GM23338 (cell line): ENCODE measurements around the gene TSHB. TPM values are rescaled to one million over a fixed set of nuclear protein-coding genes. Genes with fewer than 3 reads are reported as not detected.

ENCODE experiments used
- ATAC-seq: fragments of 200-7000 bp; cut with Tn5 transposase; 3 replicates; pipeline ENCODE4 v1.9.1; 2020
- DNase-seq: peaks from one replicate; pipeline ENCODE4 v3.0.0-alpha.2; 2015; ENCODE audit warnings: low spot score
- H2AFZ ChIP-seq: fragments of 200-600 bp; sonication (generic); 2 replicates; pipeline ENCODE4 v1.8.0; 2016; ENCODE audit warnings: antibody characterized with exemption, mild to moderate bottlenecking, moderate library complexity
- H3F3A ChIP-seq: fragments of 200-600 bp; sonication (generic); replicated peaks from 2 replicates; pipeline ENCODE4 v1.8.0; 2017; ENCODE audit warnings: antibody characterized with exemption, mixed run types, low read depth
- H3K27ac ChIP-seq: fragments of 200-600 bp; sonication (generic); 2 replicates; pipeline ENCODE4 v1.6.1; 2016; ENCODE audit warnings: low read depth
- H3K27me3 ChIP-seq: fragments of 200-600 bp; sonication (generic); 2 replicates; pipeline ENCODE4 v1.8.0; 2016; ENCODE audit warnings: mild to moderate bottlenecking, mixed run types, moderate library complexity; ENCODE audit not compliant: insufficient read depth
- H3K36me3 ChIP-seq: fragments of 200-600 bp; sonication (generic); 2 replicates; pipeline ENCODE4 v1.8.0; 2016; ENCODE audit warnings: mild to moderate bottlenecking; ENCODE audit not compliant: insufficient read depth
- H3K4me1 ChIP-seq: fragments of 200-600 bp; sonication (generic); 2 replicates; pipeline ENCODE4 v1.8.0; 2016; ENCODE audit warnings: mild to moderate bottlenecking, moderate library complexity; ENCODE audit not compliant: insufficient read depth
- H3K4me2 ChIP-seq: fragments of 200-600 bp; sonication (generic); 2 replicates; pipeline ENCODE4 v1.7.1; 2017; ENCODE audit warnings: mixed run types
- H3K4me3 ChIP-seq: fragments of 200-600 bp; sonication (generic); 2 replicates; pipeline ENCODE4 v1.6.1; 2016; ENCODE audit warnings: mixed run types
- H3K79me2 ChIP-seq: fragments of 200-600 bp; sonication (generic); replicated peaks from 2 replicates; pipeline ENCODE4 v1.8.0; 2017; ENCODE audit warnings: mild to moderate bottlenecking; ENCODE audit not compliant: insufficient read depth
- H3K9me2 ChIP-seq: fragments of 200-600 bp; sonication (generic); 2 replicates; pipeline ENCODE4 v1.8.0; 2017; ENCODE audit not compliant: insufficient read depth
- H4K20me1 ChIP-seq: fragments of 200-600 bp; sonication (generic); replicated peaks from 2 replicates; pipeline ENCODE4 v1.8.0; 2017; ENCODE audit warnings: mild to moderate bottlenecking; ENCODE audit not compliant: insufficient read depth
- H3K27ac Mint-ChIP-seq: 2 replicates; pipeline ENCODE4 v1.8.0; 2020; ENCODE audit warnings: inconsistent platforms, mild to moderate bottlenecking, moderate library complexity, mixed read lengths
- H3K27me3 Mint-ChIP-seq: 3 replicates; pipeline ENCODE4 v1.8.0; 2022; ENCODE audit warnings: low read depth, mild to moderate bottlenecking, moderate library complexity, mixed read lengths, inconsistent platforms; ENCODE audit not compliant: insufficient read depth, poor library complexity
- H3K36me3 Mint-ChIP-seq: 3 replicates; pipeline ENCODE4 v1.8.0; 2021; ENCODE audit warnings: low read depth, mild to moderate bottlenecking, inconsistent platforms, moderate library complexity, mixed read lengths
- H3K4me1 Mint-ChIP-seq: 3 replicates; pipeline ENCODE4 v1.8.0; 2020; ENCODE audit warnings: mild to moderate bottlenecking, inconsistent platforms, mixed read lengths
- H3K4me3 Mint-ChIP-seq: 3 replicates; pipeline ENCODE4 v1.8.0; 2021; ENCODE audit warnings: moderate library complexity, mild to moderate bottlenecking, inconsistent platforms, mixed read lengths
- H3K9me3 Mint-ChIP-seq: 3 replicates; pipeline ENCODE4 v1.8.0; 2020; ENCODE audit warnings: moderate library complexity, mild to moderate bottlenecking, inconsistent platforms, mixed read lengths
- CREB1 ChIP-seq: fragments of 250-450 bp; sonication (Bioruptor Pico); IDR thresholded peaks from 2 replicates; pipeline ENCODE4 v1.5.0; 2020; ENCODE audit warnings: low read depth, mild to moderate bottlenecking, moderate library complexity
- EZH2 ChIP-seq: fragments of 200-600 bp; sonication (generic); IDR thresholded peaks from one replicate; pipeline ENCODE4 v1.8.0; 2017; ENCODE audit warnings: antibody characterized with exemption, mild to moderate bottlenecking, low read depth; ENCODE audit not compliant: unreplicated experiment
- ZNF114 ChIP-seq: fragments of 250-450 bp; sonication (Bioruptor Pico); IDR thresholded peaks from 2 replicates; pipeline ENCODE4 v1.5.0; 2020; ENCODE audit warnings: mild to moderate bottlenecking, moderate library complexity
- polyA plus RNA-seq: library from polyadenylated mRNA; unstranded; fragments of >200 nt; fragmentation: Nextera tagmentation; extraction: Ambion mirVana; gene quantifications from 2 replicates; pipeline ENCODE4 v1.2.1, GENCODE V29; 2016
- total RNA-seq: library from RNA; depleted of rRNA; stranded (reverse); fragments of >200 nt; shearing (Covaris generic); gene quantifications from 2 replicates; pipeline ENCODE4 v1.2.3, GENCODE V29; 2014
- TF ChIP-seq, protein P1 (sequence below): fragments of 250-450 bp; sonication (Bioruptor Pico); IDR thresholded peaks from 2 replicates; pipeline ENCODE4 v1.5.0; 2020; ENCODE audit warnings: mild to moderate bottlenecking, moderate library complexity
- TF ChIP-seq, protein P2 (sequence below), 2 experiments: fragments of 200-600 bp in 1 of 2; sonication (generic) in 1 of 2; conservative IDR thresholded peaks; 2 replicates each; pipeline versions ENCODE4 v1.5.1 to v1.6.1; 2016 to 2017; ENCODE audit warnings: antibody characterized with exemption in 2 of 2, low read depth in 2 of 2, mild to moderate bottlenecking in 2 of 2, moderate library complexity in 1 of 2
- TF ChIP-seq, protein P3 (sequence below): IDR thresholded peaks from 2 replicates; pipeline ENCODE4 v1.6.1; 2016; ENCODE audit warnings: antibody characterized with exemption
- TF ChIP-seq, protein P4 (sequence below): IDR thresholded peaks from one replicate; pipeline ENCODE4 v1.6.1; 2018; ENCODE audit warnings: antibody characterized with exemption; ENCODE audit not compliant: unreplicated experiment

The TSHB gene
- total and polyA plus RNA-seq, 2 experiments from 2014 or later = not detected

DNA sequence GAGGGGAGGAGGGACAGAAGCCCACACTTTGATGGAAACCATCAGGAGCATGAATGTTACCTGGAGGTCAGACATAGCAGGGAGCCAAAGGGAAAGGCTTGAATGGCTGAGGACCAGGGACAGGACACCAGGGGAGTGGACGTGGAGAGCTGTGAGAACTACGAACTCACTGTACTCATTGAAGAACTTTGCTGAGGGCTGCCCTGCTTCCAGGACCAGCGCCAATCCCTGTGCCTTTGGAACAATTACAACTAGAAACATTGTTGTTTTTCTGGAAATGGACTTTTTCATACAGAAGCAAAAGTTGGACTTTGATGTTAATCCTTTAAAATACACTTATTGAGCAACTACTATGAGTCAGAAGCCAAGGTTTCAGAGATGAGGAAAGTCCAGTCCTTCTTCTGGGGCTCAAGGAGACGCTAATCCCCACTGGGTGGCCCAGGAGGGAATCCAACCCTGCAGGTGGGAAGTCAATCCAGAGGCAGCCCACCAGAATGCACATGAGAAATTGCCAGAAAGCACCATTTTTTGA lies 46.8 kb downstream of the TSHB start (continued):
- TF ChIP-seq, protein P1, sequence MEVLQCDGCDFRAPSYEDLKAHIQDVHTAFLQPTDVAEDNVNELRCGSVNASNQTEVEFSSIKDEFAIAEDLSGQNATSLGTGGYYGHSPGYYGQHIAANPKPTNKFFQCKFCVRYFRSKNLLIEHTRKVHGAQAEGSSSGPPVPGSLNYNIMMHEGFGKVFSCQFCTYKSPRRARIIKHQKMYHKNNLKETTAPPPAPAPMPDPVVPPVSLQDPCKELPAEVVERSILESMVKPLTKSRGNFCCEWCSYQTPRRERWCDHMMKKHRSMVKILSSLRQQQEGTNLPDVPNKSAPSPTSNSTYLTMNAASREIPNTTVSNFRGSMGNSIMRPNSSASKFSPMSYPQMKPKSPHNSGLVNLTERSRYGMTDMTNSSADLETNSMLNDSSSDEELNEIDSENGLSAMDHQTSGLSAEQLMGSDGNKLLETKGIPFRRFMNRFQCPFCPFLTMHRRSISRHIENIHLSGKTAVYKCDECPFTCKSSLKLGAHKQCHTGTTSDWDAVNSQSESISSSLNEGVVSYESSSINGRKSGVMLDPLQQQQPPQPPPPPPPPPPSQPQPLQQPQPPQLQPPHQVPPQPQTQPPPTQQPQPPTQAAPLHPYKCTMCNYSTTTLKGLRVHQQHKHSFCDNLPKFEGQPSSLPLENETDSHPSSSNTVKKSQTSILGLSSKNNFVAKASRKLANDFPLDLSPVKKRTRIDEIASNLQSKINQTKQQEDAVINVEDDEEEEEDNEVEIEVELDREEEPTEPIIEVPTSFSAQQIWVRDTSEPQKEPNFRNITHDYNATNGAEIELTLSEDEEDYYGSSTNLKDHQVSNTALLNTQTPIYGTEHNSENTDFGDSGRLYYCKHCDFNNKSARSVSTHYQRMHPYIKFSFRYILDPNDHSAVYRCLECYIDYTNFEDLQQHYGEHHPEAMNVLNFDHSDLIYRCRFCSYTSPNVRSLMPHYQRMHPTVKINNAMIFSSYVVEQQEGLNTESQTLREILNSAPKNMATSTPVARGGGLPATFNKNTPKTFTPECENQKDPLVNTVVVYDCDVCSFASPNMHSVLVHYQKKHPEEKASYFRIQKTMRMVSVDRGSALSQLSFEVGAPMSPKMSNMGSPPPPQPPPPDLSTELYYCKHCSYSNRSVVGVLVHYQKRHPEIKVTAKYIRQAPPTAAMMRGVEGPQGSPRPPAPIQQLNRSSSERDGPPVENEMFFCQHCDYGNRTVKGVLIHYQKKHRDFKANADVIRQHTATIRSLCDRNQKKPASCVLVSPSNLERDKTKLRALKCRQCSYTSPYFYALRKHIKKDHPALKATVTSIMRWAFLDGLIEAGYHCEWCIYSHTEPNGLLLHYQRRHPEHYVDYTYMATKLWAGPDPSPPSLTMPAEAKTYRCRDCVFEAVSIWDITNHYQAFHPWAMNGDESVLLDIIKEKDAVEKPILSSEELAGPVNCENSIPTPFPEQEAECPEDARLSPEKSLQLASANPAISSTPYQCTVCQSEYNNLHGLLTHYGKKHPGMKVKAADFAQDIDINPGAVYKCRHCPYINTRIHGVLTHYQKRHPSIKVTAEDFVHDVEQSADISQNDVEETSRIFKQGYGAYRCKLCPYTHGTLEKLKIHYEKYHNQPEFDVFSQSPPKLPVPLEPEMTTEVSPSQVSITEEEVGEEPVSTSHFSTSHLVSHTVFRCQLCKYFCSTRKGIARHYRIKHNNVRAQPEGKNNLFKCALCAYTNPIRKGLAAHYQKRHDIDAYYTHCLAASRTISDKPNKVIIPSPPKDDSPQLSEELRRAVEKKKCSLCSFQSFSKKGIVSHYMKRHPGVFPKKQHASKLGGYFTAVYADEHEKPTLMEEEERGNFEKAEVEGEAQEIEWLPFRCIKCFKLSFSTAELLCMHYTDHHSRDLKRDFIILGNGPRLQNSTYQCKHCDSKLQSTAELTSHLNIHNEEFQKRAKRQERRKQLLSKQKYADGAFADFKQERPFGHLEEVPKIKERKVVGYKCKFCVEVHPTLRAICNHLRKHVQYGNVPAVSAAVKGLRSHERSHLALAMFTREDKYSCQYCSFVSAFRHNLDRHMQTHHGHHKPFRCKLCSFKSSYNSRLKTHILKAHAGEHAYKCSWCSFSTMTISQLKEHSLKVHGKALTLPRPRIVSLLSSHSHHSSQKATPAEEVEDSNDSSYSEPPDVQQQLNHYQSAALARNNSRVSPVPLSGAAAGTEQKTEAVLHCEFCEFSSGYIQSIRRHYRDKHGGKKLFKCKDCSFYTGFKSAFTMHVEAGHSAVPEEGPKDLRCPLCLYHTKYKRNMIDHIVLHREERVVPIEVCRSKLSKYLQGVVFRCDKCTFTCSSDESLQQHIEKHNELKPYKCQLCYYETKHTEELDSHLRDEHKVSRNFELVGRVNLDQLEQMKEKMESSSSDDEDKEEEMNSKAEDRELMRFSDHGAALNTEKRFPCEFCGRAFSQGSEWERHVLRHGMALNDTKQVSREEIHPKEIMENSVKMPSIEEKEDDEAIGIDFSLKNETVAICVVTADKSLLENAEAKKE (CRISPR knock-in tag) = no peak
- TF ChIP-seq, protein P2, sequence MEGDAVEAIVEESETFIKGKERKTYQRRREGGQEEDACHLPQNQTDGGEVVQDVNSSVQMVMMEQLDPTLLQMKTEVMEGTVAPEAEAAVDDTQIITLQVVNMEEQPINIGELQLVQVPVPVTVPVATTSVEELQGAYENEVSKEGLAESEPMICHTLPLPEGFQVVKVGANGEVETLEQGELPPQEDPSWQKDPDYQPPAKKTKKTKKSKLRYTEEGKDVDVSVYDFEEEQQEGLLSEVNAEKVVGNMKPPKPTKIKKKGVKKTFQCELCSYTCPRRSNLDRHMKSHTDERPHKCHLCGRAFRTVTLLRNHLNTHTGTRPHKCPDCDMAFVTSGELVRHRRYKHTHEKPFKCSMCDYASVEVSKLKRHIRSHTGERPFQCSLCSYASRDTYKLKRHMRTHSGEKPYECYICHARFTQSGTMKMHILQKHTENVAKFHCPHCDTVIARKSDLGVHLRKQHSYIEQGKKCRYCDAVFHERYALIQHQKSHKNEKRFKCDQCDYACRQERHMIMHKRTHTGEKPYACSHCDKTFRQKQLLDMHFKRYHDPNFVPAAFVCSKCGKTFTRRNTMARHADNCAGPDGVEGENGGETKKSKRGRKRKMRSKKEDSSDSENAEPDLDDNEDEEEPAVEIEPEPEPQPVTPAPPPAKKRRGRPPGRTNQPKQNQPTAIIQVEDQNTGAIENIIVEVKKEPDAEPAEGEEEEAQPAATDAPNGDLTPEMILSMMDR (conservative IDR thresholded peaks at IDR 0.05; ENCODE audit: low read depth in 2 of 2) = no peak

- Histone ChIP-seq H3K9me2 (no peaks in the 10 kb centered on the region), H2AFZ (no peak overlapping the region), H3K27me3 (no peaks in the 10 kb centered on the region), H3F3A (no peaks in the 10 kb centered on the region), H3K4me3 (no peak overlapping the region), H3K4me1 (no peaks in the 10 kb centered on the region; the same call in 1 of the 2 replicates), H4K20me1 (no peaks in the 10 kb centered on the region), H3K27ac (no peak overlapping the region), H3K79me2 (no peaks in the 10 kb centered on the region), H3K36me3 (no peaks in the 10 kb centered on the region), H3K4me2 (no peak overlapping the region)
- DNase-seq (no peak), ATAC-seq (no peak)
- Mint-ChIP-seq H3K27me3 (no peaks in the 10 kb centered on the region), H3K4me1 (peaks cover 2% of the 10 kb centered on the region), H3K9me3 (no peaks in the 10 kb centered on the region), H3K36me3 (no peaks in the 10 kb centered on the region), H3K4me3 (no peak overlapping the region), H3K27ac (no peak overlapping the region)
- no peak for TF ChIP-seq ZNF114 (CRISPR knock-in tag)
- no peak for TF ChIP-seq EZH2
- TF ChIP-seq, protein P3, sequence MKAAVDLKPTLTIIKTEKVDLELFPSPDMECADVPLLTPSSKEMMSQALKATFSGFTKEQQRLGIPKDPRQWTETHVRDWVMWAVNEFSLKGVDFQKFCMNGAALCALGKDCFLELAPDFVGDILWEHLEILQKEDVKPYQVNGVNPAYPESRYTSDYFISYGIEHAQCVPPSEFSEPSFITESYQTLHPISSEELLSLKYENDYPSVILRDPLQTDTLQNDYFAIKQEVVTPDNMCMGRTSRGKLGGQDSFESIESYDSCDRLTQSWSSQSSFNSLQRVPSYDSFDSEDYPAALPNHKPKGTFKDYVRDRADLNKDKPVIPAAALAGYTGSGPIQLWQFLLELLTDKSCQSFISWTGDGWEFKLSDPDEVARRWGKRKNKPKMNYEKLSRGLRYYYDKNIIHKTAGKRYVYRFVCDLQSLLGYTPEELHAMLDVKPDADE = no peak
- TF ChIP-seq, protein P4, sequence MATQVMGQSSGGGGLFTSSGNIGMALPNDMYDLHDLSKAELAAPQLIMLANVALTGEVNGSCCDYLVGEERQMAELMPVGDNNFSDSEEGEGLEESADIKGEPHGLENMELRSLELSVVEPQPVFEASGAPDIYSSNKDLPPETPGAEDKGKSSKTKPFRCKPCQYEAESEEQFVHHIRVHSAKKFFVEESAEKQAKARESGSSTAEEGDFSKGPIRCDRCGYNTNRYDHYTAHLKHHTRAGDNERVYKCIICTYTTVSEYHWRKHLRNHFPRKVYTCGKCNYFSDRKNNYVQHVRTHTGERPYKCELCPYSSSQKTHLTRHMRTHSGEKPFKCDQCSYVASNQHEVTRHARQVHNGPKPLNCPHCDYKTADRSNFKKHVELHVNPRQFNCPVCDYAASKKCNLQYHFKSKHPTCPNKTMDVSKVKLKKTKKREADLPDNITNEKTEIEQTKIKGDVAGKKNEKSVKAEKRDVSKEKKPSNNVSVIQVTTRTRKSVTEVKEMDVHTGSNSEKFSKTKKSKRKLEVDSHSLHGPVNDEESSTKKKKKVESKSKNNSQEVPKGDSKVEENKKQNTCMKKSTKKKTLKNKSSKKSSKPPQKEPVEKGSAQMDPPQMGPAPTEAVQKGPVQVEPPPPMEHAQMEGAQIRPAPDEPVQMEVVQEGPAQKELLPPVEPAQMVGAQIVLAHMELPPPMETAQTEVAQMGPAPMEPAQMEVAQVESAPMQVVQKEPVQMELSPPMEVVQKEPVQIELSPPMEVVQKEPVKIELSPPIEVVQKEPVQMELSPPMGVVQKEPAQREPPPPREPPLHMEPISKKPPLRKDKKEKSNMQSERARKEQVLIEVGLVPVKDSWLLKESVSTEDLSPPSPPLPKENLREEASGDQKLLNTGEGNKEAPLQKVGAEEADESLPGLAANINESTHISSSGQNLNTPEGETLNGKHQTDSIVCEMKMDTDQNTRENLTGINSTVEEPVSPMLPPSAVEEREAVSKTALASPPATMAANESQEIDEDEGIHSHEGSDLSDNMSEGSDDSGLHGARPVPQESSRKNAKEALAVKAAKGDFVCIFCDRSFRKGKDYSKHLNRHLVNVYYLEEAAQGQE = no peak
- no peak for TF ChIP-seq CREB1
Observed at GRCh38 chr1:115077286-115077983, 47.8 kb downstream of the TSHB start.
